CD4-positive, alpha-beta memory T cell (primary cell): ENCODE data around the gene EIF2B4. TPM values are rescaled to one million over a fixed set of nuclear protein-coding genes. Genes with fewer than 3 reads are reported as not detected.
"Not testable (repeated sequence)": the region's sequence is repeated elsewhere in the genome, so short reads cannot be mapped to it uniquely, and the experiment has no call there.

Experiments used
- CTCF ChIA-PET: fragments of 350-600 bp; sonication (Branson Sonifier 250); formaldehyde crosslinking; loops from one replicate; lab custom pipeline; 2021; ENCODE audit warnings: inconsistent platforms; ENCODE audit not compliant: partially characterized antibody; lab: Charles Lee
- POLR2A ChIA-PET: fragments of 350-600 bp; sonication (Branson Sonifier 250); formaldehyde crosslinking; loops from one replicate; lab custom pipeline; 2021; ENCODE audit not compliant: partially characterized antibody; lab: Charles Lee
- DNase-seq, 5 donors: peaks; one replicate each; pipeline versions ENCODE4 v3.0.0 to v3.0.0-alpha.2; 2020 to 2022; ENCODE audit warnings: mixed read lengths in 1 of 5
- H3K27ac ChIP-seq: one replicate; pipeline ENCODE4 v1.7.0; 2013; ENCODE audit warnings: low read depth, low read length
- H3K27me3 ChIP-seq: 2 replicates; pipeline ENCODE4 v1.7.0; 2013; ENCODE audit warnings: mild to moderate bottlenecking, low read length, moderate library complexity; ENCODE audit not compliant: insufficient read depth
- H3K36me3 ChIP-seq: 2 replicates; pipeline ENCODE4 v1.7.0; 2013; ENCODE audit warnings: mild to moderate bottlenecking, low read length, moderate library complexity; ENCODE audit not compliant: insufficient read depth
- H3K4me1 ChIP-seq: 2 replicates; pipeline ENCODE4 v1.7.0; 2013; ENCODE audit warnings: mild to moderate bottlenecking, low read length, moderate library complexity; ENCODE audit not compliant: insufficient read depth
- H3K4me3 ChIP-seq, 2 donors: one replicate each; pipeline ENCODE4 v1.7.0; 2013; ENCODE audit warnings: low read length in 2 of 2, mild to moderate bottlenecking in 1 of 2
- H3K9me3 ChIP-seq, 2 donors: one replicate each; pipeline ENCODE4 v1.7.0; 2013; ENCODE audit warnings: low read length in 2 of 2, control low read depth in 1 of 2; ENCODE audit not compliant: control insufficient read depth in 1 of 2
- H3K27ac Mint-ChIP-seq, 7 donors: one replicate each; pipeline ENCODE4 v1.8.0; 2020 to 2021; ENCODE audit warnings: mixed read lengths in 7 of 7, mild to moderate bottlenecking in 6 of 7, inconsistent platforms in 3 of 7, moderate library complexity in 3 of 7
- H3K27me3 Mint-ChIP-seq, 2 donors: one replicate each; pipeline ENCODE4 v1.8.0; 2020 to 2021; ENCODE audit warnings: mixed read lengths in 2 of 2
- H3K36me3 Mint-ChIP-seq, 2 donors: one replicate each; pipeline ENCODE4 v1.8.0; 2020 to 2021; ENCODE audit warnings: mixed read lengths in 2 of 2, inconsistent platforms in 1 of 2, mild to moderate bottlenecking in 1 of 2
- H3K4me1 Mint-ChIP-seq, 4 donors: one replicate each; pipeline ENCODE4 v1.8.0; 2020 to 2021; ENCODE audit warnings: mixed read lengths in 4 of 4, mild to moderate bottlenecking in 1 of 4
- H3K4me3 Mint-ChIP-seq, 8 donors: one replicate each; pipeline ENCODE4 v1.8.0; 2020 to 2021; ENCODE audit warnings: mixed read lengths in 8 of 8, mild to moderate bottlenecking in 7 of 8, moderate library complexity in 6 of 8, inconsistent platforms in 3 of 8
- H3K9me3 Mint-ChIP-seq, 8 donors: one replicate each; pipeline ENCODE4 v1.8.0; 2020 to 2021; ENCODE audit warnings: mixed read lengths in 8 of 8, mild to moderate bottlenecking in 5 of 8, inconsistent platforms in 3 of 8, moderate library complexity in 1 of 8
- intact Hi-C: fragments of 100-400 bp; cut with micrococcal nuclease; formaldehyde crosslinking; loops from one replicate; pipeline ENCODE4 v1.15.1; 2023
- polyA plus RNA-seq, 2 donors: library from polyadenylated mRNA; unstranded; fragments of 300-500 nt; fragmentation: Illumina TruSeq; gene quantifications; one replicate each; pipeline ENCODE4 v1.2.3, GENCODE V29; 2021
- total RNA-seq, 2 experiments: library from RNA; stranded (reverse); gene quantifications; one replicate each; pipeline ENCODE4 v1.2.3, GENCODE V29; 2021

EIF2B4 gene
- total and polyA plus RNA-seq, 4 experiments from 2014 or later, result 33.4 to 56.0 (median 41.8) TPM

DNA sequence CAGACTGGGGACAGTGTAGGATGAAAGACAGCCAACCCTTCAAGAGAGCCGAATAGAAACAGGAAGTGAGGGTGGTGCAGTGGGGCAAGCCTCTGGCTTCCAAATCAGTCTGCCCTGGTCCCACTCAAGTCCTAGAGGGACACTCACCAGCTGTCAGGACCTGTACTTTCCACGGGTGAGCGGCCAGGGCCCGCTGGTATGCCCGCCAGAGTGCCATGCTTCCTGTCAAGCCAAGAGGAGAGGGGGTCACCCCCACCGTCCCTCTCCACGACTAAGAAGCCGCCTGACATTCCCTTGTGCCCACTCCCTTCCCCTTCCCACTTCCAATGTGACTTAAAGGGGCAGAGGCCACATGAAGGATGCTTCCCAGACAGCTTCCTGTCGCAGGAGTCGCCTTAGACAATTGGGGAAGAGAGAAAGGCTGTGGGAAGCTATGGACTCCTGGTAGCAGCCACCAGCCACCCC is 47.8 kb downstream of the EIF2B4 start:
- Histone ChIP-seq H3K4me1 (peaks cover 25% of the 10 kb centered on the region), H3K9me3 (no peaks in the 10 kb centered on the region), H3K4me3 (peak overlapping the region; percentile 81 to 97), H3K27me3 (no peaks in the 10 kb centered on the region), H3K27ac (peak overlapping the region; percentile 95), H3K36me3 (peaks cover 3% of the 10 kb centered on the region)
- Mint-ChIP-seq H3K4me1 (peaks cover 12 to 28% (median 18%) of the 10 kb centered on the region in 4 donors), H3K9me3 (peaks cover 0 to 2% (median 0%) of the 10 kb centered on the region in 8 donors), H3K27me3 (no peaks in the 10 kb centered on the region), H3K27ac (peak overlapping the region; percentile 96 to 100 (median 98)), H3K36me3 (peaks cover 13 to 29% of the 10 kb centered on the region in 2 donors), H3K4me3 (peak overlapping the region; percentile 95 to 100 (median 96))
- intact Hi-C loops, result loop anchor here (1.0 kb wide), 1 partner anchor 48 kb away; the partner anchor contains the start of genes EIF2B4 and SNX17
- DNase-seq, result peak in 2 of 5 donors; percentile 6 to 12
- ChIA-PET POLR2A (interaction anchor here (0.6 to 3.3 kb wide), 20 partner anchors 10 to 359 kb away, joined by 3 to 19 read pairs (median 5); partner anchors contain the start of genes AGBL5, EIF2B4, GTF3C2 and NRBP1), CTCF (interaction anchor here (1.0 to 1.9 kb wide), 3 partner anchors 19 to 49 kb away, joined by 3 to 17 read pairs (median 4); no protein-coding TSS in a partner anchor)

DNA sequence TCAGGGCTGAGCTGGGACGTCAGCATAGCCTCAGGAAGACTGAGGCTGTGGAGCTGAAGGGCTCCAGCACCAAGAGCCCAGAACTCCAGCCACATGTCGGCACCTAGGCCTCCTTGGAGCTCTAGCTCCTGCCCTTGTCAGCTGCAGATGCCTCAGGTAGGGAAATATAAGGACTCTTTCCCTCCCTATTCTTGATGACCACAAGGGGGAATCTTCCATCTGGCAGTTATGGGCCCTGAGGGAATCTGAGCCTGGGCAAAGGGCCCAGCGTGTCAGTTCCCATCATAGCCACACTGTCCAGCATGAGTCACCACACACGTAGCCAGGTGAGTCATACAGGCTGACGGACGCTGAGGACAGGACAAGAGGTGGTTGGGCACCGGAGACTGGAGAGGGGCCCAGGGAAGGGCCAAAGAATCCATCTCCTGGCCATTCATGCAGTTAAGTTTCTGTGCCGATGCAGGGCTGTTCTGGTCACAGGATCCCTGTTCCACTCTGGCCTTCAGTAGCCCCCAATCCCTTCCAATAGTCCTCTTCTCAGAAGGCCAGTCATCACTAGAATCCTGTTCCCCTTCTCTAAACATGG is 49.1 kb downstream of the EIF2B4 start:
- no peak for DNase-seq
- Mint-ChIP-seq H3K4me1 (peaks cover 12 to 28% (median 18%) of the 10 kb centered on the region in 4 donors), H3K27me3 (no peaks in the 10 kb centered on the region), H3K9me3 (peaks cover 0 to 2% (median 0%) of the 10 kb centered on the region in 8 donors), H3K27ac (peak overlapping the region in 5 of 7 donors; percentile 6 to 83 (median 72)), H3K4me3 (peak overlapping the region in 3 of 8 donors; percentile 46 to 100 (median 96)), H3K36me3 (peaks cover 5 to 21% of the 10 kb centered on the region in 2 donors)
- POLR2A ChIA-PET, result no interaction called here
- no peak overlapping the region for H3K4me3 ChIP-seq
- H3K9me3 ChIP-seq, result no peaks in the 10 kb centered on the region
- intact Hi-C loops, result no loop called here
- H3K36me3 ChIP-seq, result no peaks in the 10 kb centered on the region
- H3K4me1 ChIP-seq, result peaks cover 25% of the 10 kb centered on the region
- H3K27me3 ChIP-seq, result no peaks in the 10 kb centered on the region
- H3K27ac ChIP-seq, result no peak overlapping the region
- CTCF ChIA-PET, result interaction anchor here (3.5 kb wide), 1 partner anchor 17 kb away, joined by 29 read pairs; no protein-coding TSS in a partner anchor

DNA sequence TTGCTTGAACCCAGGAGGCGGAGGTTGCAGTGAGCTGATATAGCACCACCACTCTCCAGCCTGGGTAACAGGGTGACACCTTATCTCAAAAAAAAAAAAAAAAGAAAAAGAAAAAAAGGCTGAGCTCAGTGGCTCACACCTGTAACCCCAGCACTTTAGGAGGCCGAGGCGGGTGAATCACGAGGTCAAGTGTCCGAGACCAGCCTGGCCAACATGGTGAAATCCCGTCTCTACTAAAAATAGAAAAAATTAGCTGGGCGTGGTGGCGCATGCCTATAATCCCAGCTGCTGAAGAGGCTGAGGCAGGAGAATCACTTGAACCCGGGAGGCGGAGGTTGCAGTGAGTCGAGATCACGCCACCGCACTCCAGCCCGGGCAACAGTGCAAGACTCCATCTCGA is 50.3 kb downstream of the EIF2B4 start:
- Mint-ChIP-seq H3K36me3 (peaks cover 10 to 15% of the 10 kb centered on the region in 2 donors), H3K4me1 (peaks cover 12 to 28% (median 18%) of the 10 kb centered on the region in 4 donors)
- H3K4me3 ChIP-seq, H3K27ac Mint-ChIP-seq, intact Hi-C loops, H3K27me3 Mint-ChIP-seq, H3K4me3 Mint-ChIP-seq, POLR2A ChIA-PET, H3K27ac ChIP-seq, DNase-seq, H3K36me3 ChIP-seq, H3K27me3 ChIP-seq, H3K9me3 ChIP-seq, H3K9me3 Mint-ChIP-seq: not testable (repeated sequence)
- CTCF ChIA-PET, result interaction anchor here (3.5 kb wide), 1 partner anchor 16 kb away, joined by 29 read pairs; no protein-coding TSS in a partner anchor
- peaks cover 25% of the 10 kb centered on the region for H3K4me1 ChIP-seq

DNA sequence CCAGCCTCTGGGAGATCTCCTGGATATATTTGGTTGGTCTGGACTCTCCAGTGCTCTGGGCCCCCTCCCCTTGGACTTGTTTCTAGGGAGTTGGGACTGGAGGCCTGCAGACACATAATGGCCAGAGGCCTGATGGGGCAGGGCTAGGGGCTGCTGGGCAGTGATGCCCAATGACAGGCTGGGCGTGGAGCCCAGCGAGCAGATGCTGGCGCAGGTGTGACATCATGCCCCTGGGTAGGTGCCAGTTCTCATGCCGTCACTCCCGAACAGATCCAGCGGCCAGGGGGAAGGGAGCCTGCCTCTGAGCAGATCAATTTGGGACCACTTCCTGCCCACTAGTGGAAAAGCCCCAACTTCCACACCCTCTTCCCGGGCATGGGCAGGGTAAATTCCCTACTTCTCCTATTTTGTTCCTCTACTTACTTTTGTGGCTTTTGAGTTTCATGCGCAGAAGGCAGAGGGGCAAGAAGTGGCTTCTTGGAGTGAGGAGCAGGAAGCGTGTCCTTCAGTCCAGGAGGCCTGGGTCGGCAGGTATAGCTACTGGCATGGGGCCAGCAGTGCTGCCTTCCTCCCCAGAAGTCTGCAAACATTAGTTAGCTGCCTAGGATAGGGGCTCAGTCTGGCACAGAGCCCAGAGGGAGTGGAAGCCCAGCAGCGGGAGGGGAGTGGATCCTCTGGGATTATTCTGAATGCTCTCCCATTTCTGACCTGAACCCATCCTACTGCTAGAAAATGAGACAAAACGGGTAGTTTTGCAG is 53.3 kb downstream of the EIF2B4 start:
- H3K27me3 Mint-ChIP-seq, result no peaks in the 10 kb centered on the region
- H3K27me3 ChIP-seq, result no peaks in the 10 kb centered on the region
- peaks cover 0 to 2% (median 0%) of the 10 kb centered on the region in 8 donors for H3K9me3 Mint-ChIP-seq
- H3K36me3 Mint-ChIP-seq, result peaks cover 10 to 20% of the 10 kb centered on the region in 2 donors
- no peaks in the 10 kb centered on the region for H3K36me3 ChIP-seq
- H3K9me3 ChIP-seq, result no peaks in the 10 kb centered on the region
- peaks cover 4 to 8% (median 6%) of the 10 kb centered on the region in 4 donors for H3K4me1 Mint-ChIP-seq
- no peak overlapping the region for H3K4me3 ChIP-seq
- no peak overlapping the region for H3K27ac Mint-ChIP-seq
- no peak for DNase-seq
- POLR2A ChIA-PET, result no interaction called here
- CTCF ChIA-PET, result interaction anchor here (1.3 kb wide), 1 partner anchor 14 kb away, joined by 3 read pairs; no protein-coding TSS in a partner anchor
- intact Hi-C loops, result no loop called here
- H3K4me3 Mint-ChIP-seq, result no peak overlapping the region
- peaks cover 8% of the 10 kb centered on the region for H3K4me1 ChIP-seq
- no peak overlapping the region for H3K27ac ChIP-seq

DNA sequence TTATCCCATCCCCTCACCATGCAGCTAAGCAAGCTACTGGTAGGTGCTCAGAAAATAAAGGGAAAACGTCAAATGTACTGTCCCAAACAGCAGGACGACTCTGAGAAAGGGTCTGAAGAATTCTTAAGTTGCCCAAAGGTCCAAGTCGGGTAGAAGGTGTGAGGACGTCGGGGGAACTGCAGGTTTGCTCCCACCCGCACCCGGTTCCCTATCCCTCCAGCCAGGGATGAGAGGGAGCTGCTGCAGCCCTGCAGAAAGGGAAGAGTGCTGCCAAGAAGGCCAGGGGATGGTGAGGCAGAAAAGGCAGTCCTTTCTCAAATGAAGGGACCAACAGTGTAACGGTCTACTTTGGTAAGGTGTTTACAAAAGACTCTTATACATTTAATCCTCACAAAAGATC is 55.0 kb downstream of the EIF2B4 start:
- Histone ChIP-seq H3K4me3 (no peak overlapping the region), H3K27ac (no peak overlapping the region), H3K9me3 (no peaks in the 10 kb centered on the region), H3K4me1 (no peaks in the 10 kb centered on the region), H3K27me3 (no peaks in the 10 kb centered on the region), H3K36me3 (no peaks in the 10 kb centered on the region)
- intact Hi-C loops, result no loop called here
- Mint-ChIP-seq H3K36me3 (peaks cover 14 to 26% of the 10 kb centered on the region in 2 donors), H3K4me3 (no peak overlapping the region), H3K27ac (no peak overlapping the region), H3K27me3 (no peaks in the 10 kb centered on the region), H3K4me1 (peaks cover 0 to 1% (median 0%) of the 10 kb centered on the region in 4 donors), H3K9me3 (no peaks in the 10 kb centered on the region)
- POLR2A ChIA-PET, result interaction anchor here (1.7 kb wide), 1 partner anchor 8 kb away, joined by 5 read pairs; no protein-coding TSS in a partner anchor
- no peak for DNase-seq
- CTCF ChIA-PET, result interaction anchor here (1.3 to 4.6 kb wide), 2 partner anchors 12 to 22 kb away, joined by 4 to 23 read pairs; no protein-coding TSS in a partner anchor

DNA sequence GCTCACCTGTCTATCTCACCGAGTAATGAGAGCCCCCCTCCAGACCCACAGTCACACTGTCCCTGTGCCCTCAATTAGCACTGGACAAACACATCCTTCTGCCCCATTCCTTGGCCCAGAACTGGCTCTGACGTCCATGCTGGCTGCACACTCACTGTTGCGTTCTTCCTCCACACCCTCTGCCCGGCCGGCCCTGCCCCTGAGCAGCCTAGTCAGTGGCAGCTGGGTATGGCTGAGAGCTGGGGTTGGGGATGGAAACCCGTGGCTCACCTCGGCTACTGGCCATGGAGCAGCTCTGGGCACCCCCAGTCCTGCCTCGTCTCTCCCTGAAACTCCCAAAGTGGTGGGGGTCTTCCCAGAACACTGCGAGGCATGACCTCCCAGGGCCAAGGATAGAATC is 55.4 kb downstream of the EIF2B4 start:
- H3K36me3 Mint-ChIP-seq, result peaks cover 15 to 30% of the 10 kb centered on the region in 2 donors
- no peaks in the 10 kb centered on the region for H3K9me3 ChIP-seq
- DNase-seq, result no peak
- H3K27me3 ChIP-seq, result no peaks in the 10 kb centered on the region
- no peak overlapping the region for H3K4me3 ChIP-seq
- no peaks in the 10 kb centered on the region for H3K9me3 Mint-ChIP-seq
- intact Hi-C loops, result no loop called here
- H3K4me1 Mint-ChIP-seq, result peaks cover 0 to 2% (median under 1%) of the 10 kb centered on the region in 4 donors
- H3K27me3 Mint-ChIP-seq, result no peaks in the 10 kb centered on the region
- H3K4me3 Mint-ChIP-seq, result no peak overlapping the region
- ChIA-PET POLR2A (interaction anchor here (1.7 kb wide), 1 partner anchor 9 kb away, joined by 5 read pairs; no protein-coding TSS in a partner anchor), CTCF (interaction anchor here (1.3 to 4.6 kb wide), 2 partner anchors 11 to 22 kb away, joined by 4 to 23 read pairs; no protein-coding TSS in a partner anchor)
- peak overlapping the region in 3 of 7 donors; percentile 5 to 59 (median 37) for H3K27ac Mint-ChIP-seq
- no peaks in the 10 kb centered on the region for H3K36me3 ChIP-seq
- H3K4me1 ChIP-seq, result no peaks in the 10 kb centered on the region
- no peak overlapping the region for H3K27ac ChIP-seq
